NT2/D1 (cell line): ENCODE measurements around the gene NME9.

Experiments used
- SUZ12 ChIP-seq: IDR thresholded peaks from 2 replicates; pipeline ENCODE4 v1.6.1; 2011; ENCODE audit not compliant: insufficient read length, insufficient read depth; ENCODE audit errors: extremely low read depth
- ZNF274 ChIP-seq: IDR thresholded peaks from 2 replicates; pipeline ENCODE4 v1.6.1; 2011; ENCODE audit warnings: mild to moderate bottlenecking, low read depth, low read length

DNA sequence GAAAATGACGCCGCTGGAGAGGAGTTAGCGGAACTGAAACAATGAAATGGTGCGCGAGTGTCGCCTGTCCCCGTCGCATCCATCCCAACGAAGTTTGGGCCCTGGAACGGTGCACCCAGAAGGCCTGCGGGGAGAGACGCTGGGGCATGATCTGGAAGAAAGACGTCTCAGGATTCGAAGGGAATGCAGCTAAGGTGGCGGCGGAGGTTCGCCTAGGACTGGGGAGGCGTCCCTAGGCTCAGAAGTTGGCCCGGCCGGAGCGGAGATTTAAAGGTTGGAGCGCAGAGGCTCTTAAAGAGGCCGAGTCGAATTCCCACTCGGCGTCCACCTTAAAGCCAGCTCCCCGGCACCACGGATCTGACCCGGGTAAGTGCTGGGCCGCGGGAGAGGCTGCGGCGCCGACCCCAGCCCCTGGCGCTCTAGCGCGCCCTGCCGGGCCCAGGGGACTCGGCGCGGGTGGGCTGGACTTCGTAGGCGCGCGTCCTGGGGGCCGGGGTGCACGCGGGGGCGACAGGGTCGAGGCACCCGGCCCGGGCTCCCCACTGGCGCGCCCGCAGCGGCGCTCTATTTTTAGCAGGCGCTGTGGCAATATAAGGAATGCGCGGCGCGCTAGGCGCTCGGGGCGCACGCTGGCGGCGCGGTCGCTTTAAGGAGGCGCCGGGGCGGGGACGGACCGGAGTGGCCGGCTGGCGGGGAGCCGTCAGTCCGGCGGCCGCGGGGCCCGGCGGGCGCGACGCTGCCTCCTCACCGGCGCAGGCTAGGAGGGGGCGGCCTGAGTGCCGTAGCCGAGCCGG lies 18.5 kb upstream of the NME9 start, which contains the start of gene MRAS:
- TF ChIP-seq ZNF274 (no peak), SUZ12 (no peak)
